Measurements from ENCODE around the gene TMEM30A.

TMEM30A gene

DNA sequence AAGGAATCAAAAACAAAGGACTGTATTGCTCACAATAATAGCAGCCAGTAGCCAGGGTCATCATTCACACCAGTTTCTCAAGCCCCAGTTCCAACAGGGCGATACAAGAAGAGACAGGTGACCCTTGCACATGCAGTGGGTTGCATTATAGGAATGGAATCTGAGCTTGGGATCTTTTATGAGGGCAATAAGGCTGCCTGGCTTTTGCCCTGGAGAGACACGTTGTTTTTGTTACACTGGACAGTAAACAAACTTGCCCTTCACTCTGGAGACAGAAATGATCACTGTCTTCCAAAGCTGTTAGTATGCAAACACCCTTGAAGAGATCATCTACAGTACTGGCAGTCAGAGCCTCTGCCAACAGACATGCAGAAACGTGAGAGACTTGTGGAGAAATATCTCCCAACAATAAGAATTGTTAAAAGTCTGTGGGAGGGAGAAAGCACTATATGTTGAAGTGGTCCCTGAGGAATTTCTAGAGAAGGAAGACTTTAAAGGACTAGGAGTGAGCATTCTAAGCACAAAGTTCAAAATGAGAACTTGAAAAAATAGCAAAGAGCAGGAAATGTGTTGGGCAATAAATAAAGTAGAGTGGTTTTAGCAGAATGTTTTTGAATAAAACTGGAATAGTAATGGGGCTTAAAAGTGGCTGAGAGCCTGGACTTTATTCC is 72.5 kb downstream of the TMEM30A start:
- no peak for DNase-seq

DNA sequence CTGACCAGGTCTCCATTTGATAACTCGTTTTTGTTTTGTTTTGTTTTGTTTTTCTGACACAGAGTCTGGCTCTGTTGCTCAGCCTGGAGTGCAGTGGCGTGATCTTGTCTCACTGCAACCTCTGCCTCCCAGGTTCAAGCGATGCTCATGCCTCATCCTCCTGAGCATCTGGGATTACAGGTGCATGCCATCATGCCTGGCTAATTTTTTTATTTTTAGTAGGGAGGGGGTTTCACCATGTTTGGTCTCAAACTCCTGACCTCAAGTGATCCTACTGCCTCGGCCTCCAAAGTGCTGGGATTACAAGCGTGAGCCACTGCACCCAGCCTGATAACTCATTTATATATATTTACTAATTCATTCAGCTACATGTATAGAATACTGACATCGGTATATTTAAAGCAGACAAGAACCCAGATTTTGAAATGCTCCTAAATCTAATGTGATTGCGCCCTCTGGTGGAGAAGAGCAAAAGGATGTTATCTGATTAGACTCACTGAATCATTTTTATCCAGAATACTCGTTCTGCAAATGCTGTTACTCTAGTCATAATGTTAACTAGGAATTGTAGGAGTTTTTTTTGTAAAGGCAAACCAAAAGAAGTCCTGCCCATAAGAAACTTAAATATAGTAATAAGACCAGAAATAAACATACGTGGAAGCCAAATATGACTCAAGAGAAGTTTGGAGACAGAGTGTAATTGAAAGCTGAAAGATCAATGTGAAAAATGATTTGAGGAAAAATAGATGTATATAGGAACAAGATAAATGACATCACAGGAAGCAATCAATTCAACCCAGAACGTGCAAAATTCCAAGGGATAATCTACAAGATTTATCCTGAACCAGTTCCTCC is 73.5 kb downstream of the TMEM30A start:
- DNase-seq, result peak; percentile 17

DNA sequence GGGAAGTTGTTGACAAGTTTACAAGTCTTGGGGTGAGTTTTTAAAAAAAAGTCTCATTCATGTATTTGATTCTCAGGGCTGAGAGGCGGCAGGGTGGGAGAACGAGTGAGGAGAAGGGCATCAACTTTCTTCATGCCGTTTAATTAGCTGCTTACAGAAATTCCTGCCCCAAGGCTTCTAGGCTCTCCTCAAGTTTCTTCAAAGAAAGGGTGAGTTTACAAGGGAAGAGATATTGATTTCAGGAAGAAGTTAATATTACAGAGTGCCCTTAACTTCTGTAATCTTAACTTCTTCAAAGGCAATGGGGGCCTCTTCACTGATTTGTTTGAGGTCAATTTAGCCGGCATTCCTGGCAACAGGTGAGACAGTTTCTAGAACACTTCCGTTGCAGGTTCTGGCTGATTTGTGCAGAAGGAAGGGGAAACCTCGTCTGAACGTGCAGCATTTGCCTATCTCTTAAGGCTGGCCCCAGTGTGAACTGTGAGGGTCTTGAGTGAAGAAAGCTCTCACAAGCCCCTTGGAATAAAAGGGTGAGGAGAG is 75.3 kb downstream of the TMEM30A start:
- no peak for DNase-seq

DNA sequence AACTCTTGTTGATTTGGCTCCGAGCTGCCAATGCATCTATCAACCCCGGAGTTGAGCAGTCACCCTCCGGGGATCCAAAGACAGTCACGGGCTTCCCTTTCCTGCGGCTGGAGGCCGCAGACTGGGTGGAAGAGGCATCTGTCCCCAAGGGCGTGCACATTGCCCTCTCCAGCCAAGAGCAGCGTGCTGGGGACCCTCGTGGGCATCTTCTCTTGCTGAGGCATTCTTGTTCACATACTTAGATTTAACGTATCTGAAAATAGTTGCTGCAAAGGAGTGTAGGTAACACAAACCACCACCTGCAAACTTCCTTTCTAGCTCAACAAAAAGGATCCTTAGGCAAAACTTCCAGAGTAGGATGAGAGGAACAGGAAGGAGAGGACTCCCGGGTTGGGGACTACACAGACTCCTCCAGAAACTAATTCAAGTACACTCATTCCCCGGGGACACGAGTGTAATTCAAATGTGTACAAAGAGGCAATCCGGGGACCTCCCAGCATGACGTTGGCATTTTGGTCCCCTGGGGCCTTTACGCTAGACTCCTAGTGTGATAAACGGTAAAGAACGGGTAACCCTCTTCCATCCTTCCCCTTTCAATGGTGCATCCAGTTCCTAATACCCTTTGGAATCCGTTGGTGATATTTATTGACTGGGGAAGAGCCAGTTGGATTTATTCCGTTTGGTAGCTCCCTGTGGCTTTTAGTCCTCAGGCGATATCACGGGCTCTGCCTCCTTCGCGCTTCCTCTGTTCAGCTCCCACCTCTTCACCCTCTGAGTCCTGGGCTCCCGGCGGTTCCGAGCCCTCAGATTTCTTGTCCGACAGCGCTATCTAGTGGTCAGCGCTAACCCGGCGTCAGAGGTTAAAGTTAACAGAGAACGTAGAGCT is 76.1 kb downstream of the TMEM30A start:
- peak; percentile 50 for DNase-seq

DNA sequence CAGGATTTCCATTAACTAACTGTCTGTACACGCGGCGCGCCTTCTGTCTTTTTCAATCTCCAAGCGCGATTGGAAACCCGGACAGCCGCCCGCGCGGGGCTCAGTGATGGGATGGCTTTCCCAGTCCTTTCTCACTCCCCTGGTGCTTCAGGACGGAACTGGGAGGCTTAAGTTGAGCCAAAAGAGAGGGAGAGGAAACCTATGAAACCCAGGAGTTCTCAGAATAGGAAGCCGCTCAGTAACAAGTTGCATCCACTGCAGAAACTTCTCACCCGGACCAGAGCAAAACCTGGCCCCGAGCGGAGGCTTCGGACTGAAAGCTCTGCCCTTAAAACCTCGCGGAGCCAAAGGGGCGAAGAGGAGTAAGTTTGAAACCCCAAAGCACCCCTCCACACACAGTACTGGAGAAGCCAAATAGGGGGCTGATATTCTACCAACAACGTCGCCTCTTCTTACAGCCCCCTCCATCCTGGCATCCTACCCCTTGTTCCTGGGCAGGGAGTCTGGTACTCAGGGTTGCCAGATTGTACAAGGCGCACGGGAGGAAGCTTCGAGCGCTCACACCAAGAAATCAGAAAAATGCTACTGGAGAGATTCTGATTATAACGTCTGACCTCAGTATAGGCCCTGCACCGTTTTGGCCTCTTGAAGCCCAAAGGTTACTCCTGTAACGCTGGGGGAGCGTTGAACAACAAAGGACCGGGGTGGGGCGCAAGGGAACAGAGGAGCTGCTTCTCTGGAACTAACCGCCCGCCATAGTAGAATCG is 77.8 kb downstream of the TMEM30A start:
- no peak for DNase-seq

DNA sequence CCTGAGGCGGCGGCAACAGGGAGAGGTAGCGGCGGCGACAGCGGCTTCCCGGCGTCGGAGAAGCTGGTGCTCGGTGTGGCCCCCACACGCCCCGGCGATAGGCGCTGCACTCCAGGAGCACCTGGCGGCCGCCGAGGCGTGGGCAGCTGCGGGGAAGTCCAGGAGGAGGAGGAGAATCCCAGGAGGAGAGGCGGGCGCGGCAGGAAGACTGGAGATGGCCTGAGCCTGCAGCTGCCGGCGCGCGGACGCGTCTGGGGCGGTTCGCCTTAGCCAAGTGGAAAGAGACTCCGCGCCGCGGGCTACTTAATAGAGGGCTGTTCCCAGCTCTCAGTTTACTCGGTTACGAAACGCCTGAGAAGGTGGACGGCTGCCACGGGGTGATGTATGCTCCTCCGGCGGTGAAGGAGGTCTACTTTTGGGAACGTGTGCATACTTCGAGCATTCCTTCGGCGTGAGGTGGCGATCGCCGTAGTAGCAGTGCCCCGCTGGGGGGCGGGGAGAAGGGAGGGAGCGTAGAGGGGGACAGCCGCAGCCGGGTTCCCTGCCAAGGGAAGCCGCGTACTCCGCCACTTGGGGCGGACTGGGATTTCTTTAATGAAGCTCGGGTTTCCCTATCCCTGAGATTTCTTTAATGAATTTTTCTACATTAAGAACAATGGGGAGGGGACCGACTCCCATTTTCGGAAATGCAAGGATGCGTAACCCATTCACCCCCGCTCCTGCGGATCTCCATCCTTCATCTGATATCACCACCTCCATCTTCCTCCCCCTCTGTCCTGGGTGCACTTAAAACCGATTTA is 78.6 kb downstream of the TMEM30A start, which contains the start of gene COL12A1:
Gene COL12A1, minus strand, starts transcription at position 278 of the 800 bp plus-strand sequence. CDS start 3,261 bp downstream, outside the sequence.
- DNase-seq, result no peak

DNA sequence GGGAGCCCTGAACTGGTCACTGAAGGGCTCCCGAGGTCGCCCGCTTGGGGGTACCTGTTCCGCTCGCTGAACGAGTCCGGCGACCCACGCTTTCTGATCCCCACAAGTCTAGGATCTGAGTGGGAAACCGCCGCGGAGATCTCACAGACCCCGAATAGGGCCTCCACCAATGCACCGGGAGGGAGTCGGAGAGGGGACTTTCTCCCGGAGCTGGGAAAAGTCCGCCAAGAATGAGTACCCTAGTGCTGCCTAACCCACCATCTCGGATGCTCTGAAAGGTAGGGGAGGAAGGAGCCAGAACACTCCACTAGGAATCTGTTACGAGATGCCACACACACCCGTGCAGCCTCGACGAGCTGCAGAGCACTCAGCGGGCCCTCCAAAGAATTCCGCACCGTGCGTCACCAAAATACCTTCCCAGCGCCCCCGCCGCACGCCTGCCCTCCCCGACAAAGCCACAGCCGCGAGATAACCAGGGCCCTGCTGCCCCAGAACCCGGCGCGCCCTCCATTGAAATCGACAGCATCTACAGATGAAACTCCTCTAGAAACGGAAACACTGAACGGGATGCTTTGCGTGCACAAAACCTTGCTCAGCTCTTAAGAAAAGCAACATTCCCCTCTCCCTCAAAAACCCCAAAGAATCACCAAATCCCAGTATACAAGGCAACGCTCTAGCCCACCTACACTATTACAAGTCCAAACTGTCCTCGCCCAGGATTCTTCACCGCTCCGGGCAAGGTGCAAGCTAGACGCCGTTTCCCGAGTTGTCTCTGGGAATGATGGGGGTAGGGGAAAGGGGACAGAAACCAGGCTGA is 79.4 kb downstream of the TMEM30A start:
- no peak for DNase-seq

DNA sequence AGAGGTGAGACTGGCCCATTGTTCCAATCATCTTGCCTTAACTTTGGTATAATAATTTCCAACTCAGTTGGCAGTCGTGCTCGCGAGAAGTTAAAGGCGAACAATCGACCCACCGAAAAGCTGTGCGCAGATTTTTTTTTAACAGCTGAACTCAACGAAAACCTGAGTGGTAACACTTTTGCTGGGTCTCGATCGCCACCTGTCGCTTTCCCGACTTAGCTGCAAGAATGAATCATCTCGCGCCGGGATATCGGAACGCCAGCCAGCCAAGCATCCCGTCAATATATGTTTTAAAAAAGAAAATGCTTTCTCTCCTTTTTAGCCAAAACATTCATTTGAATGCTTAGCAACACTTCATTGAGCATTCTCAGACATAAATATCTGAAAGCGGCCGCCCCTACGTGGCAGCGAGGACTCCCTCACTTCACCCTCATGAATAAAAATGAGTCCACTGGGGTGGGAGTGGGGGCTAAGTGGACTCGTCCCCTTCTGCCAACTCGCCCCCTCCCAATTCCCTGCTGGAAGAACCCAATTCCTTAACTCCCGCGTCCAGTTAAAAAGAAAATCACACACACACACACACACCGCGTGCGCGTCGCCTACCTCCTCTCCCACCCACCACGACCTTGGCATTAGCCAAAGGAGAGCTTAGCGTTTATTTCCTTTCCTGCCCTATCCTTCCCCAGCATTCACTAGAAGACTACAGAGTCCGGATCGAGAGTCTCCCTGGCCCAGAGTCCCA is 80.2 kb downstream of the TMEM30A start:
- DNase-seq, result no peak

DNA sequence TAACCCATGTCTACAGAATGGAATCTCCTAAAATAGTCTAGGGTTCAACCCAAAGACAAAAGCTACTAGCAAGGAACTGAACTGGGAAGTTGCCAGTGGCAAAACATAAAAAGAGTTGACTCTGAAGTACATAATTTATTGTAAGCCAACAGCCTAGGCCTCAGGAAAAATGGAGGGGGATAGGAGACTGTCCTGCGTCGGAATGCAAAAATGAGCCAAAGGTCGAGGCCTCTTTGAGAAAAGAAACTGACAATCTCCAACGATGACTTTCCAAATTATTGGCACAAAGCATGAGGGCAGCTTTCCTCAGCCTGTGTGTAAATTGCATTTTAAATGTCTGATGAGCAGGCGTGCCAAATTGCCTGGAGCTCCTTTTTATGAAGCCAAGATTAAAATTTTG is 80.9 kb downstream of the TMEM30A start:
- DNase-seq, result no peak
